Stimulated activated CD8-positive, alpha-beta memory T cell treated with anti-CD3 and anti-CD28 coated beads, Interleukin-15, amount 100 ng/mL, for 48 hours (primary cell): ENCODE measurements around the gene NOP53.
"Not testable (repeated sequence)": the region's sequence is repeated elsewhere in the genome, so short reads cannot be mapped to it uniquely, and the experiment has no call there.

Experiments
- DNase-seq, 2 donors: peaks; one replicate each; pipeline ENCODE4 v3.0.0-alpha.2; 2020; ENCODE audit warnings: low read depth in 2 of 2

The NOP53 gene

DNA sequence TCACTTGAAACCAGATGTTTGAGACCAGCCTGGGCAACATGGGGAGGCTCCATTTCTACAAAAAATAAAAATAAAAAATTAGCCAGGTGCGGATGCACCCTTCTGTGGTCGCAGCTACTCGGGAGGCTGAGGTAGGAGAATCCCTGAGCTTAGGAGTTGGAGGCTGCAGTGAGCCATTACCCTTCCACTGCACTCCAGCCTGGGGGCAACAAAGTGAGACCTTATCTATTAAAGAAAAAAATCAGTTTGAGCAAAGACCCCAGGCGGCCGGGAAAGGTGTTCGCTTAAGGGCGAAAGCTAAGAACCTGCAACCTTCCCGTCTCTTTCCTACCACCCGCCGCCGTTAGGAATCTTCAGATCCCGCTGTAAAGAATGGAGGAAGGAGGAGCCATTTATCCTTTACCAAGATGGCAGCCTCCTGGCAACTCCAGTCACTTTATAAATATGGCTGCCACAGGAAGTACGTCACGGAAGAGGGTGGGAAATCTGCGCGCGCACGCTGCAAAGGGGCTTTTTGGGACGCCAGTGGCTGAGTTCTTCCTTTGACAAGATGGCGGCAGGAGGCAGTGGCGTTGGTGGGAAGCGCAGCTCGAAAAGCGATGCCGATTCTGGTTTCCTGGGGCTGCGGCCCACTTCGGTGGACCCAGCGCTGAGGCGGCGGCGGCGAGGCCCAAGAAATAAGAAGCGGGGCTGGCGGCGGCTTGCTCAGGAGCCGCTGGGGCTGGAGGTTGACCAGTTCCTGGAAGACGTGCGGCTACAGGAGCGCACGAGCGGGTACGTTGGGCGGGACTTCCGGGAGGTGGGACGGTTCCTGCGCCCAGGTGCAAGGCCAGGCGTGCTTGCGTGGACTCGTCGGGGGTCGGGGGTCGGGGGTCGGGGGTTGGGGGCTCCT, at the start of gene NOP53:
TSS of gene NOP53 (plus strand) at position 537 of the 892 bp plus-strand sequence. CDS start at position 551, 14 bp downstream.
- peak; percentile 89 to 90 for DNase-seq

GRCh38 chr19:47696635-47697034, 48.7 kb upstream of the NOP53 start:
- DNase-seq = no peak

GRCh38 chr19:47697863-47698609, 47.3 kb upstream of the NOP53 start:
- DNase-seq = peak; percentile 24 to 44

DNA sequence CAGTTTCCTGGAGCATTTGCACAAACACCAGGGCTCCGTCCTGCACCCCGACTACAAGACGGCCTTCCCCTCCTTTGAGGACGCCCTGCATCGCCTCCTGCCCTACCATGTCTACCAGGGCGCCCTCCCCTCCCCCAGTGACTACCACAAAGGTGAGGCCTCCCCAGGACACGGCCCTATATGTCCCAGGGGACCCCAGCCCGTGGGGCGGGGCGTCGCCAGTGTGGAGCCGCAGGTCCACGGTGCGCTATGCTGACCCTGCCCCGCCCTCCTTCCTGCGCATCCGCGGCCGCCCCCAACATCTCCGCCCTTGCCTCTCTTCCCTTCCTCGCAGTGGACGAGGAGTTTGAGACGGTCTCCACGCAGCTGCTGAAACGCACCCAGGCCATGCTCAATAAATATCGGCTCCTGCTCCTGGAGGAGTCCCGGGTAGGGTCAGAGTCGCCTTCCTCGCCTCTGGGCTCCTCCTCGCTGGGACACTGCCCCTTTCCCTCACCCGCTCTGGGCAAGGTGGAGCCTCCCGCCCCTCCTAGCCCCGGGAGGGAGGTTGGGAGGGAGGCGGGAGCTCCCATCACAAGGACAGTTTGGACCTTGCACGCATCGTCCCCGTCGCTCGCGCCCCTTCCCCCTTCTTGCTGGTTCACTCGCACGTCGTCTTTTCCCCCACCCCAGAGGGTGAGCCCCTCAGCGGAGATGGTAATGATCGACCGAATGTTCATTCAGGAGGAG, 46.6 kb upstream of the NOP53 start:
- no peak for DNase-seq

DNA sequence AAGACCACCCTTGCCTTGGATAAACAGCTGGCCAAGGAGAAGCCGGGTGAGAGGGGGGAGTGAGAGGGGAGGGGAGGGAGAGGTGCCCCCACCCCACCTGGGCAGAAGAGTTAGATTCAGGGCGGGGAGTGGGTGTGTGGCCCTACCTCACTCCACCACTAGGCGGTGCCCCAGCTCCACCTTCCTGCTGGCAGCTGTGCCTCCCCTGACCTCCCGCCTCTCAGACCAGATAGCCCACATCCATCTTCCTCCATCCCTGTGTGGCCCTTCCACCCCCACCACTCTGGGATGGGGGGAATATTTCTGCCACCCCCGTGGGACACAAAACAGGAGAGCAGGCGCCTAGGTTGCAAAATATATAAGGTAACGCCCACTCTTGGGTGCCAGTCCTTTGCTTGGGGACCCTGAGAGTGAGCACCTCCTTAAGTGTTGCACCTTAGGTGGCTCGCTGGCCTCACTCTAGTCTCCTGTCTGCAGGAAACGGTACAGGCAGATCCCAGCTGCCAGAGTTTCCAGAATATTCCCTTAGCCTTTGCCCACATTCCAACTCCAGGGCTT, 45.9 kb upstream of the NOP53 start:
- DNase-seq = peak; percentile 20 to 33

DNA sequence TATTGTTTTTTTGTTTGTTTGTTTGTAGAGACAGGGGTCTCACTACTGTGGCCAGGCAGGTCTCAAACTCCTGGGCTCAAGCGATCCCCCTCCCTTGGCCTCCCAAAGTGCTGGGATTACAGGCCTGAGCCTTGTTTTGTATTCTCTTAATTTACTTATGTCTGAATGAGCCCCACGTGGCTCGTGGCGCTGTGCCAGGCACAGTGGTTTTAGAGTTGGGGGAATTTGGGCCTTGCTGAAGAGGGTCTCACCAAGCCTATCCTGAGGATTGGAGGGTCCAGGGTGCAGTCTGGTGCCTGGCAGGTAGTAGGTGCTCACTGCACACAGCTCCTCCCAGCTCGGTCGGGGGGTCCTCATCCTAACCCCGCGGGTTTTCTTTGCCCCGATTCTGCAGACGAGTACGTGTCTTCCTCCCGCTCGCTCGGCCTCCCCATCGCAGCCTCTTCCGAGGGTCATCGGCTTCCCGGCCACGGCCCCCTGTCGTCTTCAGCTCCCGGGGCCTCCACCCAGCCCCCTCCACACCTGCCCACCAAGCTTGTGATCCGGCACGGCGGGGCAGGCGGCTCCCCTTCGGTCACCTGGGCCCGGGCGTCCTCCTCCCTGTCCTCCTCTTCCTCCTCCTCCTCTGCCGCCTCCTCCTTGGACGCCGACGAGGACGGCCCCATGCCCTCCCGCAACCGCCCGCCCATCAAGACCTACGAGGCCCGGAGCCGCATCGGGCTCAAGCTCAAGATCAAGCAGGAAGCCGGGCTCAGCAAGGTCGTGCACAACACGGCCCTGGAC, 44.2 kb upstream of the NOP53 start:
- no peak for DNase-seq

DNA sequence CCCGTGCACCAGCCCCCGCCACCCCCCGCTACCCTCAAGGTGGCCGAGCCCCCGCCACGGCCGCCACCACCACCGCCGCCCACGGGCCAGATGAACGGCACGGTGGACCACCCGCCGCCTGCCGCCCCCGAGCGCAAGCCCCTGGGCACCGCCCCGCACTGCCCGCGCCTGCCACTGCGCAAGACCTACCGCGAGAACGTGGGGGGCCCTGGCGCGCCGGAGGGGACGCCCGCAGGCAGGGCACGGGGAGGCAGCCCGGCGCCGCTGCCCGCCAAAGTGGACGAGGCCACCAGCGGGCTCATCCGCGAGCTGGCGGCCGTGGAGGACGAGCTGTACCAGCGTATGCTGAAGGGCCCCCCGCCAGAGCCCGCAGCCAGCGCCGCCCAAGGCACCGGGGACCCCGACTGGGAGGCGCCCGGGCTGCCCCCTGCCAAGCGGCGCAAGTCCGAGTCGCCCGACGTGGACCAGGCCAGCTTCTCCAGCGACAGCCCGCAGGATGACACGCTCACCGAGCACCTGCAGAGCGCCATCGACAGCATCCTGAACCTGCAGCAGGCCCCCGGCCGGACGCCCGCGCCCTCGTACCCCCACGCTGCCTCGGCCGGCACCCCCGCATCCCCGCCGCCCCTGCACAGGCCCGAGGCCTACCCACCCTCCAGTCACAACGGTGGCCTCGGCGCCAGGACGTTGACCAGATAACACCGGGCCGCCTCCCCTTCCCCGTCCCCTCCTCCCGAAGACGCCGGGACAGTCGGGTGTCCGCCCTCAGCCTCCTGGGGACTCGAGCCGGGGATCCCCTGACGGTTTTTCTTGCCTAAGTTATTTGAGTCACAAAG, 43.4 kb upstream of the NOP53 start:
- DNase-seq = no peak

DNA sequence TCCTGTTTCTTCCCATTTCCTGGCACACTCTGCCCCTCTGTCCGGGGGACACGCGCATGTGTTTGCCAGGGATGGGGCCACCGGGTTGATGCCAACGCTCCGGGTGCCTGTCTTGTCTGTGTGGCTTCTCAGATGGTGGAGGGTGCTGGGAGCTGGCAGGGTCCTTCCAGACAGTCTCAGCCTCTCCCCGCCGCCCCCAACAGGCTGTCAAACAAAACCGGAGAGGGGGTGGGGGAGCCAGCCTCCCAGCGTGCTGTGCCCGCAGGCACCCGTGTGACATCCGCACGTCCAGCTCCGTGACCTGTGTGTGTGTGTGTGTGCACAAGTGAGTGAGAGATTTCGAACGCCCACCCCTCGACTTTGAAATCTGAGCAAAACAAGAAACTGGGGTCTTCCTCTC, 42.7 kb upstream of the NOP53 start:
- no peak for DNase-seq

DNA sequence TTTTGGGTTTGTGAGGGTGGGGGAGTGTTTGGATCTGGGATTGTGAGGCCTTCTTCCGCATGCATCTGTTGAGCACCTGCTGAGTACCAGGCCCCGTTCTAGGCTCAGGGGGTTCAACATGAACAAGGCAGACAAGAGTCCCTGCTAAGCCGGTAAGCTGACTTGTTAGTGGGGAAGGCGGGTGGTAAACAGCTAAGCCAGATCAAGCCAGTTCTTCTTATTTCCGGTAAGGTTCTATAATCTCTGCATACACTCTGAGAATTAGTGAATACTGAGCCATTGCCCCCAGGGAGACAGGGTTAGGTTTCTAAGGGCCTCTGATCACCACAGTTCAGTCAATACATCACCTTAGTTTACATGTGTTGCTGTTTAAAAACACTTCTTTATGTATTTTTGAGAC, 42.0 kb upstream of the NOP53 start:
- DNase-seq = no peak

DNA sequence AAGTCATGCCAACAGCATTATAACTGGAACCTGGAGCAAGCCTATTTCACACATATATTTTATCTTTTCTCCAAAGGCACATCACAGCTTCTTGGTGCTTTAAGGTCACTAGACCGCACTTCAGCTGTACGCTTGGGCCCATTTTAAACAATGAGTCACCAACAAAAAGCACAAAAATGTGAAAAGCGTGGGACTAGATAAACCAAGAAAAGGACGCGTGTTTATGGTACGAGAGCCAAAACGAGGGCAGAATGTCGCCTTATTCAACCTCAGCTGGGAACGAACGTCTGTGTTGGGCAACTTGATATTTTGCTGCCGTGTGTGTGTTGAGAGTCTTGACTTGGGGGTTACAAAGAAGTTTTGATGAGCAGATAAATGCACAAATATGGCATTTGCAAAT, 41.3 kb upstream of the NOP53 start:
- no peak for DNase-seq

GRCh38 chr19:47704656-47705055, 40.7 kb upstream of the NOP53 start:
- DNase-seq = no peak

GRCh38 chr19:47707135-47707925, 38.0 kb upstream of the NOP53 start:
- peak; percentile 65 to 72 for DNase-seq

GRCh38 chr19:47711652-47712242, 33.6 kb upstream of the NOP53 start:
- no peak for DNase-seq

DNA sequence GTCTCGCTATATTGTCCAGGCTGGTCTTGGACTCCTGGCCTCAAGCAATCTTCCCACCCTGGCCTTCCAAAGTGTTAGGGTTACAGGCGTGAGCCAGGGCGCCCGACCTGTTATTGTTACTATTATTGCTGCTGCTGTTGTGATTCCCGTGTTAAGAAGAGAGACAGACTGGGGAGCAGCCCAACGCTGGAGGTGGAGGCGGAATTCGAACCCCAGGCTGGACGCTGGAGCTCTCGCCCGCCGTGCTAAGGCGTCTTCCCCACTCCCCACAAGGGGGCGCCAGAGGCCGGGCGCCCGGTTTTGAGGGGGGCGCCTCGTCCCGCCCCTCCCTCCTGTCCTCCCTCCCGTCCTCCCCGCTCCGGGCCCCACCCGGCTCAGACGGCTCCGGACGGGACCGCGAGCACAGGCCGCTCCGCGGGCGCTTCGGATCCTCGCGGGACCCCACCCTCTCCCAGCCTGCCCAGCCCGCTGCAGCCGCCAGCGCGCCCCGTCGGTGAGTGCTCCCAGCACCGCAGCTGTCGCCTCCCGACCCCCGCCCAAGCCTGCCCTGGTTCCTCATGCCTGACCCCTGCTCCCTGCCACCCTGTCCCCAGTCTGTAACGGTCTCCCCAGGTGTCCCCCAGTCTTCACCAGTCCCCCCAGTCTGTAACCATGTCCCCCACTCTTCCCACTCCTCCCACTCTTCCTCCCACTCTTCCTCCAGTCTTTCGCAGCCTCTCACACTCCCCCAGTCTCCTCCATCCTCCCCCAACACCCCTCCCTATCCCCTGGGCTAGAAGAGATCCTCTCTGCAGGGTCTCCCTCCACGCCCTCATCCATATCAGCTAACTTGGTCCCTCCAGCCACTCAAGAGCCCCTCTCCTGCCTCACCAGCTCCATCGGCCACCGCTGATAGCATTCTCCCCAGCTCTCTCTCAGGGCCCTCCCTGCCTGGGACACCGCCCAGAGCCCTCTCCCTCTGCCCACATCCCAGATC, 32.0 kb upstream of the NOP53 start, which contains the start of gene EHD2:
TSS of gene EHD2 (plus strand) at position 377 of the 976 bp plus-strand sequence. CDS start 3,191 bp downstream, outside the sequence.
- DNase-seq = peak; percentile 25 to 37

DNA sequence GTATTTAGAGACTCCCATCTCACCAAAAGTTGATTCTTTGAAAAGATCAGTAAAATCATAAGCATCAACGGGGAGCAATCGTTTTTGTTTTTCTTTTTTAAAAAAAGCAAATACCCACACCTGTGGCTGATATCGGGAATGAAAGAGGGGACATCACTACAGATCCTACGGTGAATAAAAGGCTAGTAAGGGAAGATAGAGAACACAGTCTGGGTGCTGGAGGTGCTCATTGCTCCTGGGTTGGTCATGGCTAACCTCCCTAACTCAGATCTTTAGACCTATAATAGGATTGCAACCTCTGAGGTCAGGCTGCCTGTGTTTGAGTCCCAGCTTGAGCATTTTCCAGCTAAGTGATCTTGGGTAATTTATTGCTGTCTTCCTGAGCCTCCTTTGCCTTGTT, 31.0 kb upstream of the NOP53 start:
- no peak for DNase-seq

- not testable (repeated sequence) for DNase-seq
Measured at GRCh38 chr19:47714855-47715254, 30.5 kb upstream of the NOP53 start.

DNA sequence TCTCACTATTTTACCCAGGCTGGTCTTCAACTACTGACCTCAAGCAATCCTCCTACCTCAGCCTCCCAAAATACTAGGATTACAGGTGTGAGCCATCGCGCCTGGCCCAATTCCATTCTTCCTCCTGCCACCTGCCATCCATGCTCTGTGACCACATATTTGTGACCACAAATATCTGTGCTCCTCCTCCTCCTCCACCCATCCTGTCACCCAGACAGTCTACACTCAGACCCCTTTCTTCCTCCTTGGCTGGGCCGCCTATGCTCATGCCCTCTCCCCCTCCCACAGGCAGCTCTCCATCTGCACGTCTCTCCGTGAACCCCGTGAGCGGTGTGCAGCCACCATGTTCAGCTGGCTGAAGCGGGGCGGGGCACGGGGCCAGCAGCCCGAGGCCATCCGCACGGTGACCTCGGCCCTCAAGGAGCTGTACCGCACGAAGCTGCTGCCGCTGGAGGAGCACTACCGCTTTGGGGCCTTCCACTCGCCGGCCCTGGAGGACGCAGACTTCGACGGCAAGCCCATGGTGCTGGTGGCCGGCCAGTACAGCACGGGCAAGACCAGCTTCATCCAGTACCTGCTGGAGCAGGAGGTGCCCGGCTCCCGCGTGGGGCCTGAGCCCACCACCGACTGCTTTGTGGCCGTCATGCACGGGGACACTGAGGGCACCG, 28.9 kb upstream of the NOP53 start:
- no peak for DNase-seq
